GM18858 (cell line): ENCODE measurements around the gene CLIC4.
"Not testable (repeated sequence)": the region's sequence is repeated elsewhere in the genome, so short reads cannot be mapped to it uniquely, and the experiment has no call there.

Experiments
- ATAC-seq: cut with Tn5 transposase; IDR thresholded peaks from one replicate; pipeline ENCODE4 v1.9.1; 2021; ENCODE audit not compliant: unreplicated experiment

CLIC4 gene

DNA sequence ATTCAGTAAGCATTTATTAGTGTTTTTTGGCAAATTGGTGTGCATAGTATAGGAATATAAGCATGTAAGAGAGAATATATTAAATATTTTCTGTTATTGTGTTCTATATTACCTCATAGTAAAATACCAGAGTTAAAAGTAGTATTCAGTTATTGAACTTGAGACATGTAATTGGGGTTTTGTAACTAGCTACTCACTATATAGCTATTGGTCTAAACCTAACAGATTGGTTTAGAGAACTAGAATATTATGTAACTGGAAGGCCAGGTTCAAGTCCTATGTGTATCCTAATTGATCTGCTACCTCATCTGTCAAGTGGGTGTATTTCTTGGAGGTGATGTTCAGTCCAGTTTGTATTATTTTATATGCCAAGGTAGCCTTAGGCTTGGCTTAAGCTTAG lies 26.3 kb downstream of the CLIC4 start:
- no peak for ATAC-seq

DNA sequence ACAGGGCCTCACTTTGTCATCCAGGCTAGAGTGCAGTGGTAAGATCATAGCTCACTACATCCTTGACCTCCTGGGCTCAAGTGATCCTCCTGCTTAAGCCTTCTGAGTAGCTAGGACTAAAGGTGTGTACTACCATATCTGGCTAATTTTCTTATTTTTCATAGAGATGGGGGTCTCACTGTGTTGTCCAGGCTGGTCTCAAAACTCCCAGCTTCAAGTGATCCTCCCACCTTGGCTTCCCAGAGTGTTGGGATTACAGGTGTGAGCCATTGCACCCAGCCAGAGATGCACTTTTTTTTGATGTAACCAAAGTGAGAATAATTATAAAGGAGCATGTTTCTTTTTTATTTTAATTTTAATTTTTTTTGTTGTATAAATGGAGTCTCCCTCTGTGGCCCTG lies 28.4 kb downstream of the CLIC4 start:
- ATAC-seq, result no peak

DNA sequence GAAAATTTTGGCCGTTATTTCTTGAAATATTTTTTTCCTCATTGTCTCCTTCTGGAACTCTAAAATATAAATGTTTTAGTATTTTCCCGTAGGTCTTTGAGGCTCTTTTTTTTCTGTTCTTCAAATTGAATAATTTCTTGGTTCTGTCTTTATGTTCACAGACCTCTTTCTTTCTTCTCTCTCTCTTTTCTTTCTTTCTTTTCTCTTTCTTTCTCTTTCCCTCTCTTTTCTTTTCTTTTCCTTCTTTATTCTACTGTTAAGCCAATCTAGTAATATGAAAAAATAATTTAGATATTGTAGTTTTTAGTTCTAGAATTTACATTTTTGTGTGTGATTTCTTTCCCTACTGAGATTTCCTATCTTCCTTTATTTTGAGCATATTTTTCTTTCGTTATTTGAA lies 30.1 kb downstream of the CLIC4 start:
- ATAC-seq, result no peak

DNA sequence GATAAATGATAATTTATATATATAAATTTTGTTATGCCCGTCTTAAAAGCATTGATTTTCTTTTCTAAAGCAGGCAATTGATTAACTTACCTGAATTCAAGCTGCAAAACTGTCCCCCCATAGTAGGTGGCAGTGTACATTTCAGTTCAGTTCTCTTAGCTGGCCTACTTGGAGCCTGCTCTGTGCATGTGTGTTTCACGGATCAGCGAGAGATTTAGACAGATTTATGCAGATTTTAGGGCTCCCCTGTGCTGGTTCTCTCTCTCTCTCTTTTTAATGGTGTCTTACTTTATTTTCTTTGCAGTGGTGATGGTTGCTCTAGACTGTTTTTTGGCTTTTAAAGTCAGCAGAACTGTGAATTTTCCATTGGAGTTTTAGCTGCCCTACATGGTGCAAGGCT lies 30.7 kb downstream of the CLIC4 start:
- ATAC-seq, result no peak

DNA sequence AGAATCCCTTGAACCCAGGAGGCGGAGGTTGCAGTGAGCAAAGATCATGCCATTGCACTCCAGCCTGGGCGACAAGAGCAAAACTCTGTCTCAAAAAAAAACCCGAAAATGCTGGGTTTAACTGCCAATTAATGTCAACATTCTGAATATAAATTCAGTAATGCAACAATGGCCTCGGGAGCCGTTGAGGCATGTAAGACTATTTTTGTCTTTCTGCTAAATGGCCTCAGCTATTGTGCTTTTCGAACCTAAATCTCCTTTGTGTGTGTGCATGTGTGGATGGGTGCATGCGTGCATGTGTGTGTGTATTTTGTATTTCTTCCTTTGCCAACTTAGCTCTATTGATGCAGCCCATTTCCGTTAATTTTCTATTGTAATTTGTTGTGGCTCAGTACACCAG lies 31.6 kb downstream of the CLIC4 start:
- no peak for ATAC-seq

DNA sequence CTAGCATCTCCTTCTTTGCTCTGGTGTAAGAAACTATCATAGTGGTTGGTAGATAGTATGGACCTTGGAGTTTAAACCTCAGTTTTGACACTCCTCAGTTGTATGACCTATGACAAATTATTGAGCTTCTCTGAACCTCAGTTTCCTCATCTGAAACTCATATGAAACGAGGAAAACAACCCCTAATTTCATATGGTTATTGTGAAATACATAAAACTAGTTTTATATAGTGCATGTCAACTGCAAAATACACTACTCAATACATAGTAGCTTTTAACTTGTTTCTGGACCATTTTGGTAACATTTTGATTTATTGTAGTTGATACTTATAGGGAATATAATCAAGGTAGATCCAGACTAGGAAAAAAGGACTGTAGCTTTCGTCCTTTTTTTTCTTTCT lies 32.9 kb downstream of the CLIC4 start:
- ATAC-seq, result no peak

DNA sequence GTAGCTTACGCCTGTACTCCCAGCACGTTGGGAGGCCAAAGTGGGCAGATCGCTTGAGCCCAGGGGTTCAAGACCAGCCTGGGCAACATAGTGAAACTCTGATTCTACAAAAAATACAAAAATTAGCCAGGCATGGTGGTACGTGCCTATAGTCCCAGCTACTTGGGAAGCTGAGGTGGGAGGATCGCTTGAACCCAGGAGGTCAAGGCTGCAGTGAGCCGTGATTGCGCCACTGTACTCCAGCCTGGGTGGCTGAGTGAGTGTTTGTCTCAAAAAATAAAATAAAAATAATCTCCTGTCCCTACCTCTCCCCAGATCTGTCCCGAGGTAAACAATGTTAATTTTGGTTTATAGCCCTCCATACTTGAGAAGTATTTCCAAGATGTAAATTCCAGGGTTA lies 34.0 kb downstream of the CLIC4 start:
- ATAC-seq, result not testable (repeated sequence)

DNA sequence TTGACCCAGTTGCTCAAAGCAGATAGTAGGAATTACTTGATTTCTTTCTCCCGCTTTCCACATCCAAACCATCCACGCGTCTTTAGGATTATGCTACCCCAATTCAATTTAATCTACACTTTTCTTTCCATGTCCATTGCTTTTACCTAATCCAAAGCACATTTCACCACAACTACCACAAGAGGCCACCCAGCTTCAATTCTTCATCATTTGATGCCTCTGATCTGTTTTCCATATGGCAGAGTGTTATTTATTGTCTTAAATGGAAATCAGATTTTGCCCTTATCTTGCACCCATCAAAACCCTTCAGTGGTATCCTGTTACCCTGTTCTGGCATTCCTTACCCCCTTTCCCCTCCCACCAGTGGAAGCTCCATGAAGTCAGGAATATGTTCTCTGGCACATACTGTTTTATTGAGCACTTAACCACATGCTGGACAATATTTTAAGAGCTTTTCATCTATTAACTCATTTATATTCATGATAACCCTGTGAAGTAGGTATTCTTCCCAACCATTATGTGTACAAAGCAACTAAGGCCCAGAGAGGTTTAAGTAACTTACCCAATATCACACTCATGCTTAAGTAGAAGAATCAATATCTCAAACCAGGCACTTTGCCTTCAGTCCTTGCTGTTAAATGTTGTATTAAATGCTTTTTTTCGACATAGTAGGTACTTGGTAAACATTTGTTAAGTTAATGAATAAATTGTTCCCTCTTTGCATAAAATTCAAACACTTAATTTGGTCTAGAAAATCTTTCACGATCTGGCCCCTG lies 34.6 kb downstream of the CLIC4 start:
- ATAC-seq, result no peak

DNA sequence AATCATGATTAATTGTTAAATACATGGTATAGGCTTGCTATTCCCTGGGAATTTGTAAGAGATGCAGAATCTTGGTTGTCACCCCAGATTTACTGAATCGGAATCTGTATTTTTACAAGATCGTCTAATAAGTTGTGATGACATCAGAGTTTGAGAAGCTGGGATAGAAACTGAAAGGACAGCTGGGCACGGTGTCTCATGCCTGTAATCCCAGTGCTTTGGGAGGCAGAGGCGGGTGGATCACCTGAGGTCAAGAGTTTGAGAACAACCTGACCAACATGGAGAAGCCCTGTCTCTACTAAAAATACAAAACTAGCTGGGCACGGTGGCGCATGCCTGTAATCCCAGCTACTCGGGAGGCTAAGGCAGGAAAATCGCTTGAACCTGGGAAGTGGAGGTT lies 35.4 kb downstream of the CLIC4 start:
- ATAC-seq, result not testable (repeated sequence)

DNA sequence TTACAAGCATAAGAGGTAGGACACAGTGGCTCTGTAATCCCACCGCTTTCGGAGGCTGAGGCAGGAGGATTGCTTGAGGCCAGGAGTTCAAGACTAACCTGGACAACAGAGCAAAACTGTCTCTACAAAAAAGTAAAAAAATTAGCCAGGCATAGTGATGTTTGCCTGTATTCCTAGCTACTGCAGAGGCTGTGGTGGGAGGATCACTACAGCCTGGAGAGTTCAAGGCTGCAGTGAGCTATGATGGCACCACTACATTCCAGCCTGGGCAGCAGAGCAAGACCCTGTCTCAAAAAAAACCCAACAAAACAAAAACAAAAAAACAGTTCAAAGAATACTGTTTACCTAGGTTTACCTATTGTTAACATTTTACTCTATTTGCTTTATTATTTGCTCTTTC lies 37.4 kb downstream of the CLIC4 start:
- no peak for ATAC-seq

DNA sequence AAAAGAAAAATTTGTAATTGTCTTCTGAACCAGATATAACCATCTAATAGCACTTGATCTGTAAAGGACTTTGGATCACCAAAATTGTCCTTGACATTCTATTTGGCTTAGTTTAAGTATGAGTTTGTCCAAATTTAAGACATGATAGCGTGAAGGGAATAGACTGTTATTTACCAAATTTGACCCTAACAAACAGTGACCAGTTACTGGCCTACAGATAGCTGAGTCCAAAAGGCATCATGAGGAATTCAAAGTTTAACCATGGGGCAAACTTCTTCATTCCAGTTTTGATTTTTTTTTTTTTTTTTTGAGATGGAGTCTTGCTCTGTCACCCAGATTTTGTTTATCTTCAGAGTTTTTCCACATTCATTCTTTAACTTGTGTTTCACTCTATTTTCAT lies 38.5 kb downstream of the CLIC4 start:
- no peak for ATAC-seq

DNA sequence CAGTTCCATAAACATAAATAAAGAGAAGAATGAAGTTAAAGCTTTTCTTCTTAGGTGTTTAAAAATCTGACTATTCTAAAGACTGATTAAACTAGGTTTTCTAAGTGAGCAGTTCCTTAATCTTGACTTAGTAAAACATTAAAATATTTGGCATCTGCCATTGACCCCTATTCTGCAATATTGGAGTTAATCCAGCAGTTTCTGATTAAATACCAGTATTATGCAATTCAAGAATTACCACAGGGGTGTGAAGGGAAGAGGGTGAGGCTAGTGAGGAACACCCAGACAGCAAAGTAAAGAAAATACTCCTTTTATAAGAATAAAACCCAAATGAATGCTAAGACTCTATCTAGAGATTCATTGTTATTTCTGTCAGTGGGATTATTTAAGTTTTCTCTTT lies 40.9 kb downstream of the CLIC4 start:
- ATAC-seq, result no peak

DNA sequence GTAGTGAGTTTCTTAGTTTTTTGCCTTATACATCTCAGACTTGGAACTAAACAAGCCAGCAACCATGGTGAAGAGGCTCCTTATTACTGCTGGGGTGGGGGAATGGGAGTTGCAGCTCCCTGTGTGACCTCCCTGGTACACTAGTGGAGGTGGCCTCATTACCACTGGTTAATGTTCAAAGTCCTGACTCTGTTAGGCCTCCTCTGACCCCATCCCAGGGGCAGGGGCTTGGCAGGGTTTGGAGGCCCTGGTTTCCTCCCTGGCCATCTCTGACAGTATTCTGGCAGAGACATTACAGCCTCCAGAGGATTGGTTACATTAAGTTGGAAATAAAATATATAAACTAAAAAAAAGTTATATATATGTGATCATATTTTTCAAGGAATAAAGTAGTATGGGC lies 45.2 kb downstream of the CLIC4 start:
- no peak for ATAC-seq

DNA sequence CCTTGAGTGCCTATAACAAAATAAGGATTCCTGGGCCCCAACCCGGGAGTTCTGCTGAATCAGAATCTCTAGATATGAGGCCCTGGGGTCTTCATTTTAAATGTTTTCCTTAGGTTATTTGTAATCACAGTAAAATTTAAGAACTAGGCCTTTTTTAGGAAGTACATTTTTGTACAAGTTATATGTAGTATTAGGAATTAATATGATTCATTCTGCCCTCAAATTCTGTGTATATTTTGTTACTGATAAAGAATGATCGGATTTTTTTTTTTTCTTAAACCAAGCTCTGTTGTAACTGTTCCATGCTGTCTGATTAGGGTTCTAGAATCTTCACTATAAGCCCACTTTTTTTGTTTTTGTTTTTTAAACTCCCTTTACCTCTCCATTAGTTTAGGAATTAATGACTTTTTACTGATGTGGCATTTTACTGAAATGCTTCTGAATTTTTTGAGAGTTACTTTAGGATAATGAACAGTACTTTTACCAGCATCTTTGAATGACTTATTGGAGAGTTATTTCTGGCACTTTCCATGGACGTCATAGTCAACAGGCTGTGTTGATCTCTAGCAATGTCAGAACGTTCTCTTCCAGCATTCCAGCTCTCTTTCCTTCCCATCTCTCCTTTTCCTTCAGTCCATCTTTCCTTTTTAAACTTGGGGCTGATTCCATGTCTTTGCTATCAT lies 48.3 kb downstream of the CLIC4 start:
- ATAC-seq, result no peak

DNA sequence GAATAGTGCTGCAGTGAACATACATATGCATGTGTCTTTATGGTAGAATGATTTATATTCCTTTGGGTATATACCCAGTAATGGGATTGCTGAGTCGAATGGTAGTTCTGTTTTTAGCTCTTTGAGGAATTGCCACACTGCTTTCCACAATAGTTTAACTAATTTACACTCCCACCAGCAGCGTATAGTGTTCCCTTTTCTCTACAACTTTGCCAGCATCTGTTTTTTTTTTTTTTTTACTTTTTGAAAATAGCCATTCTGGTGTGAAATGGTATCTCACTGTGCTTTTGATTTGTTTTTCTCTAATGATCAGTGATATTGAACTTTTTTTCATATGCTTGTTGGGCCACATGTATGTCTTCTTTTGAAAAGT lies 48.9 kb downstream of the CLIC4 start:
- ATAC-seq, result not testable (repeated sequence)

DNA sequence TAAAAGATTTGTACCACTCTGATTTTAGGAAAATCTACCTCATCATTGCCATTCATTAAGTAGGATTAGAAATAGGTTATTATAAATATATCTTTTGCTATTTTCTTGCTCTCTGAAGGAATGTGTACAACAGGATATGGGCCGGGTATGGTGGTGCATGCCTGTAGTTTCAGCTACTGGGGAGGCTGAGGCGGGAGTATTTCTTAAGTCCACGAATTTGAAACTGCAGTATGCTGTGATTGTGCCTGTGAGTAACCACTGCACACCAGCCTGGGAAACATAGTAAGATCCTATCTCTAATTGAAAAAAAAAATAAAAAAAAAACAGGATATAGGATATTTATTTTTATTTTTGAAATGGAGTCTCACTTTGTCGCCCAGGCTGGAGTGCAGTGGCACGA lies 50.0 kb downstream of the CLIC4 start:
- no peak for ATAC-seq

DNA sequence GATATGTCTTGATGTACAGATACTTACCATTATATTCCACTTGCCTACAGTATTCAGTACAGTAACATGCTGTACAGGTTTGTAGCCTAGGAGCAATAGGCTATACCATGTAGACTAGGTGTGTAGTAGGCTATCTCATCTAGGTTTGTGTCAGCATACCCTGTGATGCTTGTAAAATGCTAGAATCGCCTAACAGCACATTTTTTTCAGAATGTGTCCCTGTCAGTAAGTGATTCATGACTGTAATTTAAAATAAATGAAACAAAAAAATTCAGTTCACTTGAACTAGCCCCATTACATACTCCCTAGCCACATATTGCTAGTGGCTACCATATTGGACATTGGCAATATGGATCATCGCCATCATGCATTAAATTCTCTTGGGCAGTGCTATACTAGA lies 51.3 kb downstream of the CLIC4 start:
- ATAC-seq, result no peak

DNA sequence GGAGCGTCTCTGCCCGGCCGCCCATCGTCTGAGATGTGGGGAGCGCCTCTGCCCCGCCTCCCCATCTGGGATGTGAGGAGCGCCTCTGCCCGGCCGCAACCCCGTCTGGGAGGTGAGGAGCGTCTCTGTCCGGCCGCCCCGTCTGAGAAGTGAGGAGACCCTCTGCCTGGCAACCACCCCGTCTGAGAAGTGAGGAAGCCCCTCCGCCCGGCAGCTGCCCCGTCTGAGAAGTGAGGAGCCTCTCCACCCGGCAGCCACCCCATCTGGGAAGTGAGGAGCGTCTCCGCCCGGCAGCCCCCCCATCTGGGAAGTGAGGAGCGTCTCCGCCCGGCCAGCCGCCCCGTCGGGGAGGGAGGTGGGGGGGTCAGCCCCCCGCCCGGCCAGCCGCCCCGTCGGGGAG lies 54.0 kb downstream of the CLIC4 start:
- not testable (repeated sequence) for ATAC-seq

DNA sequence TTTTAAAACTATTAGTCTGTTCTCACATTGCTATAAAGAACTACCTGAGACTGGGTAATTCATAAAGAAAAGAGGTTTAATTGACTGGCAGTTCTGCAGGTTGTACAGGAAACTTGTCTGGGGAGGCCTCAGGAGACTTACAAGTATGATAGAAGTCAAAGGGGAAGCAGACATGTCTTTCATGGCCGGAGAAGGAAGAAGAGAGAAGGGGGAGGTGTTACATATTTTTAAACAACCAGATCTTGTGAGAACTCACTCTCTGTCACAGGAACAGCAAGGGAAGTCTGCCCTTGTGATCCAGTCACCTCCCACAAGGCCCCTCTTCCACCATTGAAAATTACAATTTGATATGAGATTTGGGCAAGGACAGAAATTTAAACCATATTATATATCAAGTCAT lies 55.9 kb downstream of the CLIC4 start:
- no peak for ATAC-seq

DNA sequence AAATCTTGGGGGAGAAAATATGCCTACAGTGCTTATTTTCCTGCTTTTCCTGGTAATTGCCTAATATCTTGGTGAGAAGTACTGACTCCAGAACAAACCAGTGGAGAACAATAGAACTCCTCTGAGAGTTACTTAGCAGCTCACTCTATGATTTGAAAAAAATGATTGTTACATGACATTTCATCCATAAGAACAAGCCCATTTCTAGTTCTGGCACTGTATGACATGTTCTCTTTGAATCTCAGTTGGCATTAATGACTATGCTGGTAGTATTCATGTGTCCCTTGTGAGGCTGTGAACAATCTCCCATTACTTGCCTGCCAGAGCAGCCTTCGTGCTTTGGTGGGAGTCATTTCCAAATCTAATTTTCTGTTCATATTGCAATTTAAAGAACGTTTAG lies 58.0 kb downstream of the CLIC4 start:
- ATAC-seq, result no peak

DNA sequence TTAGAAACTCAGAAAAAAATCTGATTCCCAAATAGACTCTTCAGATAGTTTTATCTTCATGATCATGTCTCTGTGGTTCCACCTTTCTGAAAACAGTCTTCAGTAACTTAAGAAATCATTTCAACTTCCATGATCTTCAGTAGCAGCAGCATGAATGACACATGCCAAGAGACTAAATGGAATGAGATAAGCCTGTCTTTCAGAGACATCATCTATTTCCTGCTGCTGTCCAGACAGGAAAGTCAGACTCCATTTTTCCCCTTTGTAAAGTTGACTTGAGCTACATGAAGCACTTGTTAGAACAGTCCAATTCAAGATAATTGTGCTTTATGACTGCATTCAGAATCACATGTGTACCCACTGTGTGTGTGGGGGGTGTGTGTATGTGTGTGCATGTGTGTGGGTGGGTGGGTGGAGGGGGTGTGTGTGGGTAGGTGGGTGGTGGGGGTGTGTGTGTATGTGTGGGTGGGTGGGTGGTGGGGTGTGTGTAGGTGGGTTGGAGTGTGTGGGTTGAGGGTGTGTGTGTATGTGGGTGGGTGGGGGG lies 58.8 kb downstream of the CLIC4 start:
- ATAC-seq, result no peak

DNA sequence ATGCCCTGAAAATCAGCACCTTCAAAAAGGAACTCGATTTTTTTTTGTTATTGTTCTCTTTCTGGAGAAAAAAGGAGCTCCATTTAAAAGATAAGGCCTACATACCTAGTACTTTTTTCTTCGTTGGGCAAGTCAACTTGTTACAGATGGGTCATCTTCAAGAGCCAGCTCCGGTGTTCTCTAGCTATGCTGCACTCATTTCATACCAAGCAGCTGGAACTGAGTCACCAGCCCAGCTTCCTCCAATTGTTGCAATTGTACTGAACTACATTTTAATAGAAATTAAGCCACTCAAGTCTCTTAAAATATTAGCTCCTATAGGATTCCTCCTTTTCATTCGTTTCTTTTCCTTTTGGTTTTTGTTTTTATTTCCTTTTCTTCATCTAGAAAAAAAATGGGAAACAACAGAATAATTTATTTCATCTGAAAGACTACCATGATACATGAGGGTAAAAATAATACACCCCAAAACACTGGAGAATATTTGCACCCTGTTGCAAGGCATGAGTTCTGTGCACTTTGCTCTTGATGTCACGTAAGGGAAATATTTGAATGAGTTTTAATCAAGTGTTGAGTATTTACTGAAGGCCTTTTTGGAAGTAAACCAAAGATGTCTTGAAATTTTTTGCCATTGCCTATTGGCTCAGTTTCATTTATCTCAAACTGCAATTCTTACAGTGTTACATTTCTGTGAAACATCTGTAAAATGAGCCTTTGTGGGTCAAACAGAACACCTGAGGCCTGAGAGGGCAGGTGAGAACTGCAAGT lies 60.5 kb downstream of the CLIC4 start:
- no peak for ATAC-seq
